GM12872 (cell line): ENCODE results near the gene UAP1.

ENCODE experiments used
- CTCF ChIP-seq: IDR thresholded peaks from 3 replicates; pipeline ENCODE4 v1.5.1; 2011; ENCODE audit warnings: low read depth, mild to moderate bottlenecking, low read length, moderate library complexity; ENCODE audit not compliant: insufficient read depth

The UAP1 gene

GRCh38 chr1:162625679-162626078 lies 64.2 kb downstream of the UAP1 start:
- TF ChIP-seq CTCF: no peak

- no peak for TF ChIP-seq CTCF
These were observed 64.6 kb downstream of the UAP1 start for GRCh38 chr1:162626094-162626493.

GRCh38 chr1:162626761-162627160 lies 65.2 kb downstream of the UAP1 start:
- TF ChIP-seq CTCF: no peak

GRCh38 chr1:162627662-162628296 lies 66.3 kb downstream of the UAP1 start:
- TF ChIP-seq CTCF: peak; percentile 49

- TF ChIP-seq CTCF: no peak
These were observed 67.6 kb downstream of the UAP1 start for GRCh38 chr1:162629077-162629627.

- TF ChIP-seq CTCF: no peak
These were observed 68.1 kb downstream of the UAP1 start for GRCh38 chr1:162629651-162630050.

- no peak for TF ChIP-seq CTCF
These were observed 70.1 kb downstream of the UAP1 start for GRCh38 chr1:162631546-162632191.
